Adrenal gland (tissue), 12 donors: Measurements from ENCODE around the gene JAKMIP2. TPM values are rescaled to one million over a fixed set of nuclear protein-coding genes. Genes with fewer than 3 reads are reported as not detected.

Source experiments
- DNase-seq, 7 donors: peaks; one replicate each; pipeline ENCODE4 v3.0.0-alpha.2; 2019 to 2020
- H3K27ac ChIP-seq, 5 donors: fragments of 200-600 bp; sonication (generic) in 4 of 5; 1 replicate in 3 of 5; 2 replicates in 2 of 5; pipeline versions ENCODE4 v1.5.1 to v1.8.0; 2016 to 2020; ENCODE audit warnings: mild to moderate bottlenecking in 1 of 5
- H3K27me3 ChIP-seq: fragments of 200-600 bp; 2 replicates; pipeline ENCODE4 v1.8.0; 2021
- H3K36me3 ChIP-seq, 2 donors: fragments of 200-600 bp; replicated peaks in 1 of 2; 1 replicate in 1 of 2; 2 replicates in 1 of 2; pipeline versions ENCODE4 v1.5.1 to v1.8.0; 2018 to 2022
- H3K4me1 ChIP-seq, 2 donors: fragments of 200-600 bp; replicated peaks in 1 of 2; 1 replicate in 1 of 2; 2 replicates in 1 of 2; pipeline versions ENCODE4 v1.5.1 to v1.8.0; 2018 to 2021
- H3K4me3 ChIP-seq, 4 donors: fragments of 200-600 bp; sonication (generic) in 3 of 4; one replicate each; pipeline ENCODE4 v1.5.1; 2016 to 2018
- H3K9me3 ChIP-seq, 3 donors: fragments of 200-600 bp; sonication (generic) in 1 of 3; replicated peaks in 1 of 3; 1 replicate in 2 of 3; 2 replicates in 1 of 3; pipeline versions ENCODE4 v1.5.1 to v1.8.0; 2016 to 2021
- CTCF ChIP-seq, 6 experiments: fragments of 450-650 bp in 4 of 6; fragments of 200-600 bp in 2 of 6; sonication (generic) in 1 of 6; IDR thresholded peaks; 1 replicate in 5 of 6; 2 replicates in 1 of 6; pipeline versions ENCODE4 v1.5.1 to v1.8.0; 2016 to 2021; ENCODE audit warnings: antibody characterized with exemption in 6 of 6, mild to moderate bottlenecking in 2 of 6, moderate library complexity in 1 of 6
- POLR2A ChIP-seq, 2 donors: fragments of 450-650 bp; IDR thresholded peaks; one replicate each; pipeline ENCODE4 v1.6.1; 2017; ENCODE audit warnings: antibody characterized with exemption in 2 of 2, mild to moderate bottlenecking in 2 of 2, moderate library complexity in 1 of 2
- WGBS, 4 donors: extraction: QIAGEN DNeasy Blood & Tissue Kit in 2 of 4; methylation state at CpG; one replicate each; pipeline versions ENCODE4 v1.1.5 to v1.1.7; 2013 to 2017; 5-methylcytosine and 5-hydroxymethylcytosine counted together
- intact Hi-C, 2 donors: fragments of 100-400 bp; cut with DNase I; formaldehyde crosslinking; loops; one replicate each; pipeline versions ENCODE4 v1.14.1 to v1.15.0; 2022 to 2023
- polyA plus RNA-seq, 3 donors: library from polyadenylated mRNA; stranded (reverse); fragments of 200-250 nt in 2 of 3; fragments of 350-450 nt in 1 of 3; fragmentation: Illumina TruSeq in 1 of 3; extraction: RNeasy Lipid Tissue Mini Kit (QIAGEN cat#74804) in 1 of 3; gene quantifications; one replicate each; pipeline ENCODE4 v1.2.3, GENCODE V29; 2013 to 2014
- total RNA-seq, 9 donors: library from RNA; depleted of rRNA in 4 of 9; stranded (reverse); fragments of >200 nt in 4 of 9; fragments of 120-200 nt in 1 of 9; fragmentation: NEBNext Ultra II Directional in 1 of 9; extraction: Animal tissue kit (Norgen Biotek cat#: 25700) in 1 of 9; gene quantifications; one replicate each; pipeline versions ENCODE4 v1.1.0 to v1.2.4, GENCODE V29; 2013 to 2023
- donor health status: healthy with polysubstance abuse.
- donor health status: Bipolar disorder and iron deficiency.
- donor health status: DM: yes; HTN: yes; CAD: no.
- donor health status: DM: no; HTN: no; CAD: no.
- donor health status: DM: no; HTN: no; CAD: no.
- donor health status: DM: yes; HTN: yes; CAD: no.

The JAKMIP2 gene
- total and polyA plus RNA-seq, 12 donors = 0.71 to 56.8 (median 4.0) TPM

GRCh38 chr5:147575598-147575997 lies 206.9 kb downstream of the JAKMIP2 start:
- WGBS, 4 donors = 92 to 98% (median 93%) methylated on average over 4 of the region's 4 CpGs
- Histone ChIP-seq H3K4me1 (no peaks in the 10 kb centered on the region), H3K36me3 (no peaks in the 10 kb centered on the region), H3K4me3 (no peak overlapping the region), H3K9me3 (no peaks in the 10 kb centered on the region), H3K27me3 (no peaks in the 10 kb centered on the region), H3K27ac (no peak overlapping the region)
- DNase-seq = no peak
- TF ChIP-seq POLR2A (IDR thresholded peaks at IDR 0.05) = no peak
- TF ChIP-seq CTCF (IDR thresholded peaks at IDR 0.05) = no peak
- intact Hi-C loops = loop anchor here (5.0 to 10.0 kb wide), 3 partner anchors 113 to 351 kb away; no protein-coding TSS in a partner anchor

- Histone ChIP-seq H3K4me3 (no peak overlapping the region), H3K4me1 (no peaks in the 10 kb centered on the region), H3K27me3 (no peaks in the 10 kb centered on the region), H3K27ac (no peak overlapping the region), H3K9me3 (no peaks in the 10 kb centered on the region), H3K36me3 (no peaks in the 10 kb centered on the region)
- 79 to 90% (median 86%) methylated on average over 1 of the region's 1 CpG for WGBS, 4 donors
- no peak for DNase-seq
- intact Hi-C loops = loop anchor here in 1 of 2 donors (10.0 kb wide), 1 partner anchor 348 kb away; no protein-coding TSS in a partner anchor
- no peak for TF ChIP-seq CTCF (IDR thresholded peaks at IDR 0.05)
- no peak for TF ChIP-seq POLR2A (IDR thresholded peaks at IDR 0.05)
Measured at GRCh38 chr5:147573211-147573610, 209.3 kb downstream of the JAKMIP2 start.

GRCh38 chr5:147568710-147569406 lies 213.7 kb downstream of the JAKMIP2 start:
- Histone ChIP-seq H3K36me3 (no peaks in the 10 kb centered on the region), H3K9me3 (no peaks in the 10 kb centered on the region), H3K4me1 (no peaks in the 10 kb centered on the region), H3K4me3 (no peak overlapping the region), H3K27me3 (no peaks in the 10 kb centered on the region), H3K27ac (no peak overlapping the region)
- 79 to 82% (median 80%) methylated on average over 9 of the region's 9 CpGs for WGBS, 4 donors
- no peak for DNase-seq
- no peak for TF ChIP-seq CTCF (IDR thresholded peaks at IDR 0.05)
- TF ChIP-seq POLR2A (IDR thresholded peaks at IDR 0.05) = no peak
- intact Hi-C loops = no loop called here

- Histone ChIP-seq H3K4me1 (no peaks in the 10 kb centered on the region), H3K4me3 (no peak overlapping the region), H3K36me3 (no peaks in the 10 kb centered on the region), H3K27me3 (no peaks in the 10 kb centered on the region), H3K9me3 (no peaks in the 10 kb centered on the region), H3K27ac (no peak overlapping the region)
- no peak for DNase-seq
- intact Hi-C loops = no loop called here
- WGBS, 4 donors = 68 to 76% (median 70%) methylated on average over 9 of the region's 9 CpGs
- TF ChIP-seq POLR2A (IDR thresholded peaks at IDR 0.05) (no peak), CTCF (IDR thresholded peaks at IDR 0.05) (no peak)
Measured at GRCh38 chr5:147567917-147568598, 214.5 kb downstream of the JAKMIP2 start.
